Heart right ventricle (tissue), 16 donors: ENCODE measurements around the gene RARS2. TPM values are rescaled to one million over a fixed set of nuclear protein-coding genes. Genes with fewer than 3 reads are reported as not detected.

Experiments
- ATAC-seq, 8 donors: fragments of 200-7000 bp; cut with Tn5 transposase; one replicate each; pipeline ENCODE4 v1.9.1; 2020; ENCODE audit warnings: mild to moderate bottlenecking in 8 of 8, moderate library complexity in 8 of 8, moderate number of reproducible peaks in 1 of 8
- DNase-seq, 2 donors: peaks; one replicate each; pipeline ENCODE4 v3.0.0-alpha.2; 2020
- H3K27ac ChIP-seq, 10 donors: fragments of 200-600 bp; sonication (generic) in 2 of 10; one replicate each; pipeline versions ENCODE4 v1.5.0 to v1.8.0; 2020 to 2022; ENCODE audit warnings: mild to moderate bottlenecking in 3 of 10
- H3K27me3 ChIP-seq, 7 donors: fragments of 200-600 bp; one replicate each; pipeline ENCODE4 v1.8.0; 2021 to 2022; ENCODE audit warnings: mild to moderate bottlenecking in 2 of 7
- H3K36me3 ChIP-seq, 9 donors: fragments of 200-600 bp; sonication (generic) in 1 of 9; one replicate each; pipeline versions ENCODE4 v1.5.0 to v1.8.0; 2020 to 2022; ENCODE audit warnings: mild to moderate bottlenecking in 2 of 9
- H3K4me1 ChIP-seq, 9 donors: fragments of 200-600 bp; sonication (generic) in 1 of 9; one replicate each; pipeline versions ENCODE4 v1.5.0 to v1.8.0; 2020 to 2022; ENCODE audit warnings: mild to moderate bottlenecking in 4 of 9
- H3K4me3 ChIP-seq, 10 donors: fragments of 200-600 bp; sonication (generic) in 2 of 10; one replicate each; pipeline versions ENCODE4 v1.5.0 to v1.8.0; 2020 to 2022; ENCODE audit warnings: mild to moderate bottlenecking in 7 of 10, moderate library complexity in 2 of 10
- H3K9me3 ChIP-seq, 11 donors: fragments of 200-600 bp in 10 of 11; sonication (generic) in 2 of 11; one replicate each; pipeline versions ENCODE4 v1.5.0 to v1.8.0; 2013 to 2022; ENCODE audit warnings: mild to moderate bottlenecking in 2 of 11, control low read depth in 1 of 11, moderate library complexity in 1 of 11
- WGBS, 2 donors: extraction: QIAGEN DNeasy Blood & Tissue Kit; methylation state at CpG; one replicate each; pipeline ENCODE4 v1.1.7; 2013; ENCODE audit warnings: inconsistent platforms in 1 of 2; 5-methylcytosine and 5-hydroxymethylcytosine counted together
- intact Hi-C, 10 donors: fragments of 100-400 bp; cut with DNase I; formaldehyde crosslinking; loops; one replicate each; pipeline versions ENCODE4 v1.11.1 to v1.14.2; 2022
- polyA plus RNA-seq, 2 donors: library from polyadenylated mRNA; stranded (reverse); fragments of 200-250 nt; gene quantifications; one replicate each; pipeline ENCODE4 v1.2.3, GENCODE V29; 2013
- total RNA-seq, 10 donors: library from RNA; stranded (reverse); fragmentation: NEBNext Ultra II Directional in 3 of 10; extraction: Animal tissue kit (Norgen Biotek cat#: 25700) in 3 of 10; gene quantifications; one replicate each; pipeline versions ENCODE4 v1.2.1 to v1.2.4, GENCODE V29; 2021 to 2023
- TF ChIP-seq, protein P1 (sequence below), 9 donors: fragments of 200-600 bp; sonication (generic) in 2 of 9; IDR thresholded peaks; one replicate each; pipeline versions ENCODE4 v1.5.0 to v1.8.0; 2021 to 2022; ENCODE audit warnings: antibody characterized with exemption in 9 of 9, mild to moderate bottlenecking in 5 of 9, moderate library complexity in 1 of 9
- donor health status: Arrhythmogenic right ventricular cardiomyopathy.
- donor health status: ischemic (EF 13 %, LVEDD 7.1; RV severe dilation, severe dysfunction).
- donor health status: healthy with polysubstance abuse.
- donor health status: DM: no; HTN: yes; CAD: no.
- donor health status: DM: no; HTN: no; CAD: no.
- donor health status: ischemic (EF 25% LVEDD 6.9; RV normal size, moderate dysfunction).
- donor health status: ischemic (EF 25% LVEDD 5.7; RV mildly dilated, moderate dysfunction).
- donor health status: healthy.
- donor health status: DM: yes; HTN: yes; CAD: no.
- donor health status: Ischemic cardiomyopathy.
- donor health status: ischemic (EF 35%, LVEDD 5.7; RV mildly dilated, moderate dysfunction).
- donor health status: nonischemic (EF 11% LVEDD 7.7; RV severe dilation, severe dysfunction).
- donor health status: DM: yes; HTN: yes; CAD: no.
- donor health status: PGD.
- donor health status: ischemic (EF 29% LVEDD 5.4; RV normal size, mild dysfunction).
- donor health status: nonischemic (EF 23%, LVEDD 6.1; RV moderate dilation, normal function).

Gene RARS2
- total and polyA plus RNA-seq, 12 donors, result 12.1 to 26.1 (median 19.8) TPM

DNA sequence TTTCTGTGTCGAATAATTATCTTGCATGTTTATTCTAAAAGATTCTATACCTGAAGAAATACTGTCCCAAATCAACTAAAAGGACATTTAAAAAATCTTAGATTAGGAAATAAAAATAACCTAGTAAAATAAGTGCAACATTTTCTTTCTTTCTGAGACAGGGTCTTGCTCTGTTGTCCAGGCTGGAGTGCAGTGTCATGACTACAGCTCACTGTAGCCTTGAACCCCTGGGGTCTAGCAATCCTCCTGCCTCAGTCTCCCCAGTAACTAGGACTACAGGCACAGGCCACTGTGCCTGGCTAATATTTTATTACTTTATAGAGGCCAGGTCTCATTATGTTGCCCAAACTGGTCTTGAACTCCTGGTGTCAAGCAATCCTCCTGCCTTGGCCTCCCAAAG is 48.7 kb downstream of the RARS2 start:
- H3K9me3 ChIP-seq, result peaks cover 0 to 10% (median 0%) of the 10 kb centered on the region in 11 donors
- peak in 1 of 8 donors; percentile 17 for ATAC-seq
- peaks cover 0 to 20% (median 8%) of the 10 kb centered on the region in 9 donors for H3K4me1 ChIP-seq
- TF ChIP-seq, protein P1, sequence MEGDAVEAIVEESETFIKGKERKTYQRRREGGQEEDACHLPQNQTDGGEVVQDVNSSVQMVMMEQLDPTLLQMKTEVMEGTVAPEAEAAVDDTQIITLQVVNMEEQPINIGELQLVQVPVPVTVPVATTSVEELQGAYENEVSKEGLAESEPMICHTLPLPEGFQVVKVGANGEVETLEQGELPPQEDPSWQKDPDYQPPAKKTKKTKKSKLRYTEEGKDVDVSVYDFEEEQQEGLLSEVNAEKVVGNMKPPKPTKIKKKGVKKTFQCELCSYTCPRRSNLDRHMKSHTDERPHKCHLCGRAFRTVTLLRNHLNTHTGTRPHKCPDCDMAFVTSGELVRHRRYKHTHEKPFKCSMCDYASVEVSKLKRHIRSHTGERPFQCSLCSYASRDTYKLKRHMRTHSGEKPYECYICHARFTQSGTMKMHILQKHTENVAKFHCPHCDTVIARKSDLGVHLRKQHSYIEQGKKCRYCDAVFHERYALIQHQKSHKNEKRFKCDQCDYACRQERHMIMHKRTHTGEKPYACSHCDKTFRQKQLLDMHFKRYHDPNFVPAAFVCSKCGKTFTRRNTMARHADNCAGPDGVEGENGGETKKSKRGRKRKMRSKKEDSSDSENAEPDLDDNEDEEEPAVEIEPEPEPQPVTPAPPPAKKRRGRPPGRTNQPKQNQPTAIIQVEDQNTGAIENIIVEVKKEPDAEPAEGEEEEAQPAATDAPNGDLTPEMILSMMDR (IDR thresholded peaks at IDR 0.05), result no peak
- H3K27ac ChIP-seq, result peak overlapping the region in 7 of 10 donors; percentile 13 to 67 (median 42)
- no peak for DNase-seq
- H3K27me3 ChIP-seq, result no peaks in the 10 kb centered on the region
- H3K36me3 ChIP-seq, result peaks cover 0 to 86% (median 0%) of the 10 kb centered on the region in 9 donors
- 91 to 95% methylated on average over 1 of the region's 1 CpG for WGBS, 2 donors
- intact Hi-C loops, result loop anchor here in 1 of 10 donors (5.0 kb wide), 1 partner anchor 46 kb away; the partner anchor contains the start of gene RARS2
- no peak overlapping the region for H3K4me3 ChIP-seq

DNA sequence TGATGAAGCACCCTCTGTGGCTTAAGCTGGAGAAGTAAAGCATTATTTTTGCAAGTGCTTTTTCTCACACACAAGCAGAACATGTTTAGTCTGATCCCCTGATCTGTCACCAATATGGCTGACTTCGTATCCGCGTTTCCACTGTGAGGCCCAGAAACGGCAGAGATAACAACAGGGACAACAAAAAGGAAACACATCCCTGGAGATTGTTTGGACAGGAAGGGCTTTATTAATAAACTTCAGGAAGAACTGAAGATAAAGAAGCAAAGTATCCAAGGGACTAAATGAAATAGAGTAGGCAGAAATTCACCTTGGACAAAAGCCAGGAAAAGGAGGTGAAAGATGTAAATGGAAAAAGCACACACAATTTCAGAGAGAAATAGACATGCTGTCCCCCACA is 49.2 kb downstream of the RARS2 start:
- Histone ChIP-seq H3K27ac (peak overlapping the region in 7 of 10 donors; percentile 13 to 67 (median 42)), H3K27me3 (no peaks in the 10 kb centered on the region), H3K4me3 (peak overlapping the region in 1 of 10 donors; percentile 2), H3K4me1 (peaks cover 0 to 20% (median 8%) of the 10 kb centered on the region in 9 donors), H3K36me3 (peaks cover 0 to 81% (median 0%) of the 10 kb centered on the region in 9 donors), H3K9me3 (peaks cover 0 to 10% (median 0%) of the 10 kb centered on the region in 11 donors)
- ATAC-seq (peak in 7 of 8 donors; percentile 47 to 94 (median 81)), DNase-seq (peak in 1 of 2 donors; percentile 43)
- 31 to 42% methylated on average over 4 of the region's 4 CpGs for WGBS, 2 donors
- TF ChIP-seq, protein P1 (IDR thresholded peaks at IDR 0.05), result no peak
- intact Hi-C loops, result loop anchor here in 1 of 10 donors (5.0 kb wide), 1 partner anchor 47 kb away; the partner anchor contains the start of gene RARS2

DNA sequence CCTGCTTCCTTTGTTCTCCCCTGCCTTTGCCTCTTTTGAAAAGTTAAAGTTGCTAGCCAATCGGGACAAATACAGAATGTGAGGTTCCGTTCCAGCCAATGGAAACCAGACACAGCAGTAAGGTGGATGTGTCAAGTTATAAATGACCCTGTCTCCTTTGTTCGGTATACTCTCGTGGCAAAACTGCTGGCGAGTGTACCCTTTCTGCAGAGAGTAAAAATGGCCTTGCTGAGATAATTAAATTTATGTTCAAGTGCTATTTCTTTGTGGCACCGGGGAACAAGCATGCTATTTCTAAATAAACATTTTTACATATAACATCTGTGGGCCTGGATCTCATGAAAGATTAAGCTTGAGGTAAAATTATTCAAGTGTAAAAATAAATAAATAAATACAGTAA is 50.2 kb downstream of the RARS2 start:
- ATAC-seq, result no peak
- H3K4me1 ChIP-seq, result peaks cover 0 to 20% (median 8%) of the 10 kb centered on the region in 9 donors
- no peaks in the 10 kb centered on the region for H3K27me3 ChIP-seq
- peaks cover 0 to 10% (median 0%) of the 10 kb centered on the region in 11 donors for H3K9me3 ChIP-seq
- TF ChIP-seq, protein P1 (IDR thresholded peaks at IDR 0.05), result no peak
- no peak for DNase-seq
- no peak overlapping the region for H3K4me3 ChIP-seq
- peak overlapping the region in 3 of 10 donors; percentile 37 to 67 (median 61) for H3K27ac ChIP-seq
- intact Hi-C loops, result no loop called here
- H3K36me3 ChIP-seq, result peaks cover 0 to 74% (median 4%) of the 10 kb centered on the region in 9 donors
- WGBS, 2 donors, result 97 to 98% methylated on average over 6 of the region's 6 CpGs

DNA sequence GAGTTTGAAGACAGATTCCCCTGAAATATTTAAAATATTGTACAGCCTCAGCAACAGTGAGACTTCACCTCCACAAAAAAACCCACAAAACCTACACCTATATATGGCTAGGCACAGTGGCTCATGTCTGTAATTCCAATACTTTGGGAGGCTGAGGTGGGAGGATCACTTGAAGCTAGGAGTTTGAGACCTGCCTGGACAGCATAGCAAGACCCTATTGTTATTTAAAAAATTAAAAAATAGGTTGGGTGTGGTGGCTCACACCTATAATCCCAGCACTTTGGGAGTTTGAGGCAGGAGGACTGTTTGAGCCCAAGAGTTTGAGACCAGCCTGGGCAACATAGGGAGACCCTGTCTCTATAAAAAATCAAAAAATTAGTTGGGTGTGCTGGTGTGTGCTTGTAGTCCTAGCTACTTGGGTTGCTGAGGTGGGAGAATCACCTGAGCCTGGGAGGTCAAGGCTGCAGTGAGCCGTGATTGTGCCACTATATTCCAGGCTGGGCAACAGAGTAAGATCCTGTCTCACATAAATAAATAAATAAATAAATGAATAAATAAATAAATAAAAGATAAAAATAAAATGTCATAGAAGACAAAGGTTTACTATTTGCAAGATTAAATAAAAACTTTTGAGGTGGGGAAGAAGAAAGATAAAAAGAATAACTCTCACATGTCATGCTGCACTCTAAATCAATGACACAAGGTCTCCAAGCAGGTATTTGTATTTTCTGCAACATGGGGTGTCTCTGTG is 51.1 kb downstream of the RARS2 start:
- TF ChIP-seq, protein P1 (IDR thresholded peaks at IDR 0.05), result no peak
- DNase-seq (no peak), ATAC-seq (no peak)
- Histone ChIP-seq H3K36me3 (peaks cover 0 to 70% (median 6%) of the 10 kb centered on the region in 9 donors), H3K27me3 (no peaks in the 10 kb centered on the region), H3K9me3 (peaks cover 0 to 10% (median 0%) of the 10 kb centered on the region in 11 donors), H3K27ac (no peak overlapping the region), H3K4me3 (no peak overlapping the region), H3K4me1 (peaks cover 0 to 20% (median 8%) of the 10 kb centered on the region in 9 donors)
- intact Hi-C loops, result no loop called here
- 96 to 100% methylated on average over 1 of the region's 1 CpG for WGBS, 2 donors
